NCI-H82 treated with DMSO at 0.1 percent for 48 hours (cell line): ENCODE measurements around the gene THAP2.
"Not testable (repeated sequence)": the region's sequence is repeated elsewhere in the genome, so short reads cannot be mapped to it uniquely, and the experiment has no call there.

Experiments
- DNase-seq: peaks from one replicate; lab custom pipeline; 2025; ENCODE audit not compliant: unreplicated experiment; lab: John Stamatoyannopoulos, UW

Gene THAP2

DNA sequence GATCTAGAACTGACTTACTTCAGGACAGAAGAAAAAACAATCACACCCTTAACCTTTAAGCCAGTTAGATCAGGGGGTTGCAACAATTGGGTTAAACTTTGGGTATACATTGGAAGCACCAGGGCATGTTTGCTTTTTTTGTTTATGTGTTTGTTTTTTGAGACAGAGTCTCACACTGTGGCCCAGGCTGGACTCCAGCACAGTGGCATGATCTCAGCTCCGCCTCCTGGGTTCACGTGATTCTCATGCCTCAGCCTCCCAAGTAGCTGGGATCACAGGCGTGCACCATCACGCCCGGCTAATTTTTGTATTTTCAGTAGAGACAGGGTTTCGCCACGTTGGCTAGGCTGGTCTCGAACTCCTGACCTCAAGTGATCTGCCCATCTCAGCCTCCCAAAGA is 38.1 kb downstream of the THAP2 start:
- not testable (repeated sequence) for DNase-seq

GRCh38 chr12:71702590-71702989 is 38.5 kb downstream of the THAP2 start:
- DNase-seq, result no peak

- DNase-seq, result no peak
These were observed 39.1 kb downstream of the THAP2 start for GRCh38 chr12:71703206-71703605.

DNA sequence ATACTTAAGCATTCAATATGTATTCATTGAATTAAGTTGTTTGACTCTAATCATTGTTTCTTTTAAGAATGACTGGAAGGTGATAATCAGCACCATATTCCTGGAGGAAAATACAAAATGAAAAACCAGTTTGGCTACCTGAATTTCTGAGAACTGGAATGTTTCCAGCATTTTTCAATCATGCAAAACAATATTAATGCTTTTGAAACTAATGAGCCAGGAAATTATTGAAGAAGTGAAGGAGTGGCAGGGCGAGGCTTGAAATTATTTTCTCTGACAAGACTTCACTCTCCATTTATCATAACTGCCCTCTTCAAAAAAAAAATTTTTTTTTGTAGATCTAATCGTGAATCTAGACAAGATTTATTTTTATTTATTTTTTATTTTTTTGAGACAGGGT is 40.8 kb downstream of the THAP2 start:
- DNase-seq, result no peak

- DNase-seq, result no peak
These were observed 44.6 kb downstream of the THAP2 start for GRCh38 chr12:71708658-71709057.

GRCh38 chr12:71710276-71711125 is 46.4 kb downstream of the THAP2 start:
- DNase-seq, result no peak

DNA sequence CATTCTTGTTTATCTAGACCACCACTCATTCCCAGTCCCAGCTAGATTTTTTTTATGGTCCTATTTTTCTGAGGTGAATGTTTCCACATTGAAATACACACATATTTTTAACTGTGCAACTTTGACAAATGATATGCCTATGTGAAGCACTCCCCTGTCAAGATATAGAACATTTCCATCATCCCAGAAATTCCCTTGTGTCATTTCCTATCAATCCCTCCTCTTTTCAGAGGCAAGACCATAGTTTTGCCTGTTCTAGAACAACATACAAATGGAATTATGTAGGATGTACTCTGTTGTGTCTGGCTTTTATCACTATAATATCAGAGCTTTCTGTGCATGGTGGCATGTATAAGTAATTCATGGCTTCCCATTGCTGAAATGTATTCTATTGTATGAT is 54.5 kb downstream of the THAP2 start:
- no peak for DNase-seq

DNA sequence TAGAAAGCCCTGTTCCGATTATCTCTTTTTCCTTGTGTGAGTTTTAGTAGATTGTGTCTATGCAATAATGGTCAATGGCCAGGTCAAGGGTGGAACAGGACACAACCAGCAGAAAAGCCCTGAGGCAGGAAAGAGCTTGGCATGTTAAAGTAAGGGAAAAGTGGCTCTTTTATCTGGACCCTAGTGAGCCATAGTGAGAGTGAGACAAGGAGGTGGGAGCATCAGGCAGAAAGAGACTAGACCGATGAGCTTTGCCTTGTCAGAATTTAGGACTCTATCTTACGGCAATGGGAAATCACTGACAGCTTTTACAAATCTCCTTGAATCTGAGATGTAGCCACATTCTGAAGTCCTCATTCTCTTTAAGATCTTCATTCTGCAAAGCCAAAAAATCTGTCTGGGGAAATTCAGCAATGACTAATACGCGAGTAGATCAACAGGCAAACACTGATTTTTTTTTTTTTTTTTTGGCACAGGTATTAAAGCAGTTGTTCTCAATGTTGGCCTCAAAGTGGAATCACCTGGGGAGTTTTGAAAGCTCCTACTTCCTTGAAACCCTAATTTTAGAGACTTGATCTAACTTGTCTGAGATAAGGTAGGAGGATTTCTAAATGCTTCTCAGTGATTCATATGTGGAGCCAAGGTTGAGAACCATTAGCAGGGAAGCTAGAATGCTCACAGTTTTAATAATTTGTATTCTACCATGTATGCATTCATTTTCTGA is 55.7 kb downstream of the THAP2 start:
- DNase-seq, result no peak

GRCh38 chr12:71721783-71722505 is 57.8 kb downstream of the THAP2 start:
- no peak for DNase-seq

DNA sequence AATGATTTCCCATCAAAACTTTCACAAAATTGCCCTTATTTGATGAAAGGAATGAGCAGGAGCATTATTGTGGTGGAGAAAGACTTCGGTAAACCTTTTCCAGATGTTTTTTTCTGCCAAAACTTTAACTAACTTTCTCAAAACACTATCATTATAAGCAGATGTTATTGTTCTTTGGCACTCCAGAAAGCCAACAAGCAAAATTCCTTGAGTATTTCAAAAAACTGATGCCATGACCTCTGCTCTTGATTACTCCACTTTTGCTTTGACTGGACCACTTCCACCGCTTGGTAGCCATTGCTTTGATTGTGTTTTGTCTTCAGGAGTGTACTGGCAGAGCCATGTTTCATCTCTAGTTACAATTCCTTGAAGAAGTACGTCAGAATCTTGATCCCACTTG is 60.9 kb downstream of the THAP2 start:
- no peak for DNase-seq

GRCh38 chr12:71726548-71726947 is 62.4 kb downstream of the THAP2 start:
- DNase-seq, result no peak

GRCh38 chr12:71727958-71728357 is 63.9 kb downstream of the THAP2 start:
- DNase-seq, result no peak
